HUDEP-2 (cell line): Measurements from ENCODE around the gene DKK3.
A peak's percentile ranks its signal among the peaks of the same experiment; 100 is the strongest.
"Not testable (repeated sequence)": the region's sequence is repeated elsewhere in the genome, so short reads cannot be mapped to it uniquely, and the experiment has no call there.

Experiments
- DNase-seq, 76 experiments: peaks; one replicate each; lab custom pipeline; 2025; ENCODE audit not compliant: unreplicated experiment in 76 of 76; lab: John Stamatoyannopoulos, UW

DKK3 gene

GRCh38 chr11:12007769-12008737 is at the start of gene DKK3:
TSS of gene DKK3 (minus strand) at chr11:12008626. CDS start at chr11:12008582, 44 bp downstream.
- no peak for DNase-seq

GRCh38 chr11:12057299-12057980 is 49.0 kb upstream of the DKK3 start:
- DNase-seq: no peak

GRCh38 chr11:12056119-12056518 is 47.7 kb upstream of the DKK3 start:
- no peak for DNase-seq

- no peak for DNase-seq
These were observed 45.4 kb upstream of the DKK3 start for GRCh38 chr11:12053606-12054361.

- DNase-seq: peak in 1 of 76 experiments; percentile 3
These were observed 44.5 kb upstream of the DKK3 start for GRCh38 chr11:12052676-12053605.

- DNase-seq: no peak
These were observed 42.8 kb upstream of the DKK3 start for GRCh38 chr11:12051287-12051662.

- no peak for DNase-seq
These were observed 42.3 kb upstream of the DKK3 start for GRCh38 chr11:12050470-12051286.

GRCh38 chr11:12048936-12049790 is 40.7 kb upstream of the DKK3 start:
- DNase-seq: no peak

GRCh38 chr11:12046636-12047236 is 38.3 kb upstream of the DKK3 start:
- DNase-seq: no peak

GRCh38 chr11:12045914-12046635 is 37.6 kb upstream of the DKK3 start:
- no peak for DNase-seq

GRCh38 chr11:12044799-12045198 is 36.4 kb upstream of the DKK3 start:
- DNase-seq: no peak

- peak in 61 of 76 experiments; percentile 4 to 75 (median 42) for DNase-seq
These were observed 35.7 kb upstream of the DKK3 start for GRCh38 chr11:12043959-12044791.

- DNase-seq: no peak
These were observed 34.8 kb upstream of the DKK3 start for GRCh38 chr11:12043221-12043620.

- no peak for DNase-seq
These were observed 33.8 kb upstream of the DKK3 start for GRCh38 chr11:12042215-12042676.

- not testable (repeated sequence) for DNase-seq
These were observed 32.3 kb upstream of the DKK3 start for GRCh38 chr11:12040719-12041118.

GRCh38 chr11:12032968-12033367 is 24.5 kb upstream of the DKK3 start:
- no peak for DNase-seq
